Activated CD8-positive, alpha-beta memory T cell treated with anti-CD3 and anti-CD28 coated beads for 1 hour (primary cell): ENCODE data around the gene TEX30.
"Not testable (repeated sequence)": the region's sequence is repeated elsewhere in the genome, so short reads cannot be mapped to it uniquely, and the experiment has no call there.

Experiments
- DNase-seq, 2 donors: peaks; one replicate each; pipeline ENCODE4 v3.0.0-alpha.2; 2020; ENCODE audit warnings: low read depth in 1 of 2; ENCODE audit errors: extremely low read depth in 1 of 2

TEX30 gene

GRCh38 chr13:102773441-102774213 is at the start of gene TEX30:
Gene TEX30 (minus strand): TSS chr13:102773786. CDS start chr13:102770026, 3,760 bp downstream.
- DNase-seq: peak; percentile 61 to 81

DNA sequence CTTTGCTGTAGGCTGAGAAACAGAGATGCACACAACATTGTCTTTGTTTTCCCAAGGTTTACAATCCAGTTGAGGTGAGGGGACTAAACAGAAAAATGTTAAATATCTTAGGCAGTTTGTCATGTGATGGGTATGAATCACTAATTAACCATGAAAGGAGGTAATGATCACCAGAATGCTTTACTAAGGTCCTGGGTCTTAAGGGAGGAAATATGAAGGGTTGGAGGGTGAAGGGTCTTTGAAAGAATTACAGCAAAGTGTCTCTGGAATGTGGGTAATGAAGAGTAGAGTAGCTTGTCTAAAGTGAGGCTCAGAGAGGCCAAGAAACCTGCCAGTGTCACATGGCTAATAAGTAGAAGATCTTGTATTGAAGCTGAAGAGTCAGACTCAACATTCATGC is 44.3 kb upstream of the TEX30 start:
- no peak for DNase-seq

DNA sequence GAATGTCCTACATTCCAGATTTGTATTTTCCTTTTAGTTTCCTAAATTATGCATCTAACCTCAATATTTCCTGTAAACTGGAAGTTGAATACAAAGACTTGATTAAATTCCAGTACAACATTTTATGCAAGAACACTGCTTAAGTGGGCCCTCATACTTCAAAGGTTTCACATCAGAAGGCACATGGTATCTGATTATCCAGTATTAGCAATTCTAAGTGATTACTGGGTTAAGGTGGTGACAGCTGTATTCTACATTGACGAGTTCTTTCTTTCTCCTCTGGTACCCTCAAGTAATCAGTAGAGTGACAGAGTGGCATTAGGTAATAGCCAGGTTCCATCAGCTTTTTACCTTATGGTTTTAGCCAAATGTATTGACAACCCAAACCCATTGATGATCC is 43.7 kb upstream of the TEX30 start:
- DNase-seq: no peak

DNA sequence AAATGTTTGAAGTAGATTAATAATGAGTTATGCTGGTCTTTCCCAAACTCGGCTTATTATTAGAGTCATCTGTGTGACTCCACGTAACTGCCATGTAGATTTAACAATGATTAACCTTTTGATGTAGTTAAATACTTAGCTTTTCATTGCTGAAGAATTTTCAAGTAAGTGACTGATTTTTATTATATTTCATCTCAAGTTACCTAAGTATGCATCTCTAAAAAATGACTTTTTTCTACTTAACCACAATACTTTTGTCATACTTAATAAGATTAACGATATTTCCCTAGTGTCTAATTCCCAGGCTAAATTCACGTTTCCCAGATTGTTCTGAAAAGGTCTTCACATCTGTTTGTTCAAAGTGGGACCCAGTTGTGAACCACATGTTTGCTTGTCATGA is 43.1 kb upstream of the TEX30 start:
- DNase-seq: no peak

- no peak for DNase-seq
Measured at GRCh38 chr13:102815788-102816187, 42.2 kb upstream of the TEX30 start.

DNA sequence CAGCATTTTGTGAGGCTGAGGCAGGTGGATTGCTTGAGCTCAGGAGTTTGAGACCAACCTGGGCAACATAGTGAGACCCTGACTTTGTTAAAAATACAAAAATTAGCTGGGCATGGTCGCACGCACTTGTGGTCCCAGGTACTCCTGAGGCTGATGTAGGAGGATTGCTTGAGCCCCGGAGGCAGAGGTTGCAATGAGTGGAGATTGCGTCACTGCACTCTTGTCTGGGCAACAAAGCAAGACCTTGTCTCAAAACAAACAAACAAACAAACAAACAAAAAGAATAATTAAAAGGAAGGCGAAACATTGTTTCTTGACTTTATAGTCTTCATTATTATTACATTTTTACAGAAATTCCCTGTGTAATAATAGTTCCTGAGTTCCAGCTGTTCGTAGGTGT is 41.2 kb upstream of the TEX30 start:
- DNase-seq: no peak

DNA sequence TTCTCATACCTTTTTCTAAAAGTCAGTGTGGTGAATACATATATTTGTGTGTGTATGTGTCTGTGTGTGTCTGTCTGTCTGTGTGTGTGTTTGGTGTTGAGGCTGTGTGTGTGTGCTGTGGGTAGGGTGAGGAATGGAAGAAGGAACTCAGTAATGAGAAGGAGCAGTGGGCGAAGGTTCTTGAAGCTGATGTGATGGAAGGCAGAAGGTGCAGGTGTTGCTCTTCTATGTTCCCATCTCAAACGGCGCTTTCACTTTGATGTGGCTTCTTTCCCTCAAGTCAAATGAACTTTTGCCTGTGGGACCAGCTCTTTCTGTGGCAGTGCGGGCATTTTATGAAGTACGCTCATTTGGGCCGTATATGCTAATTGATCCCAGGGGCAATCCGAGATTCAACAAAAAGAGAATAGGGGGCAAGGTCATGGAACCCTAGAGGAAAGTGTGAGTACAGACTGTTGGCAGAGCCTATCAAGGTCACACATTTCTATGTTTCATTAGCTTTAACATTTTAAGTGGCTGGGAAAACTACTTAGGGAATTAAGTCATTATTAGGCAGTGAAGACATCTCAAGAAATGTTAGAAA is 40.5 kb upstream of the TEX30 start:
- no peak for DNase-seq

GRCh38 chr13:102812611-102813287 is 39.2 kb upstream of the TEX30 start:
- DNase-seq: no peak

- no peak for DNase-seq
Measured at GRCh38 chr13:102807699-102808098, 34.1 kb upstream of the TEX30 start.

DNA sequence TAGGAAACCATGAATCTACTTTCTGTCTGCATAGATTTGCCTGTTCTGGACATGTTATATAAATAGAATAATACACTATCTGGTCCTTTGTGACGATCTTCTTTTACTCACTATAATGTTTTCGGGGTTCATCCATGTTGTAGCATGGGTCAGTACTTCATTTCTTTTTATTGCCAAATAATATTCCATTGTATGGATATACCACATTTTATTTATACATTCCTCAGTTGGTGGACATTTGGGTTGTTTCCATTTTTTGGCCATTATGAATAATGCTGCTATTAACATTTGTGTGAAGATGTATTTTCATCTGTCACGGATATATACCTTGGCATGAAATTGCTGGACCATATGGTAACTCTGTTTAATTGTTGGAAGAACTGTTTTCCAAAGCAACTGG is 32.1 kb upstream of the TEX30 start:
- no peak for DNase-seq

DNA sequence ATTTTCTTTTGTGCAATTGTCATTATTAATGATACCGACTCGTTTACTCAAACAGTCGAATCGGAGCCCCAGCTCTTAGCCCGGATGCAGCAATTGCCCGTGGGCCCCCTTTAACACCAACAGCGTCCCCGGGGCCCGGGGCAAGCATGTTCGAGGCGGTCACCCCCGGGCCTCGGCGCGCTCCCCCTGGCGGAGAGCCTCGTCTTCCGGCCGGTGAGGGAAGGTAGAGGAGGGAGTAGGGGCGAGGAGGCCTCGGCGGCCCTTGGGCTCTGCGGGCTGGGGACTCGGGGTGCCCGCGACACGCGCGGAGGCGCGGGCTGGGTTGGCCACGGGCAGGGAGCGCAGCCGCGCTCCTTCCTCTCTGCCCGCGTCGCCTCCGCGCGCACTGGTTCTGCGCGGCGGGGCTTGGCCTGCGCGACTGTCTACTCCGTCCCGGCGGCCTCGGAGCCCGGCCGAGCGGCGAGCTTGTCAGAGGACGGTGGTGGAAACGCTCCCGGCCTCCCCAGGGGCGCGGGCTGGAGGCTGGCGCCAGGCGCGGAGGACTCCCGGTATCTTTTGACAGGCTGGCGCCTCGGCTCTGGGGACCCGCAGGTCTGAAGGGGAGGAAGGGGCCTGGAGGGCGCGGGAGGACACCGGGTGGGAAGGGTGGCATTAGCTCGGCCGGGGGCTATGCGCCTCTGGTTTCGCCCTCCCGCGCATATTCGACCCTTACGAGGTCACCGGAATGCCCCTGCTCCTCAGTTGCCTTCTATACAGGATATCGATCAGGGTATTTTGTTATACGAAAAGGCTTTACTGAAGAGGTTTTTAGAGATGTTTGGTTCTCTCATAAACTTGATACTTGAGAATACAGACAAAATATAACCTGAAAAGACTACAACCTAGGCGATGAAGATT is 26.8 kb upstream of the TEX30 start:
- peak; percentile 62 to 79 for DNase-seq

DNA sequence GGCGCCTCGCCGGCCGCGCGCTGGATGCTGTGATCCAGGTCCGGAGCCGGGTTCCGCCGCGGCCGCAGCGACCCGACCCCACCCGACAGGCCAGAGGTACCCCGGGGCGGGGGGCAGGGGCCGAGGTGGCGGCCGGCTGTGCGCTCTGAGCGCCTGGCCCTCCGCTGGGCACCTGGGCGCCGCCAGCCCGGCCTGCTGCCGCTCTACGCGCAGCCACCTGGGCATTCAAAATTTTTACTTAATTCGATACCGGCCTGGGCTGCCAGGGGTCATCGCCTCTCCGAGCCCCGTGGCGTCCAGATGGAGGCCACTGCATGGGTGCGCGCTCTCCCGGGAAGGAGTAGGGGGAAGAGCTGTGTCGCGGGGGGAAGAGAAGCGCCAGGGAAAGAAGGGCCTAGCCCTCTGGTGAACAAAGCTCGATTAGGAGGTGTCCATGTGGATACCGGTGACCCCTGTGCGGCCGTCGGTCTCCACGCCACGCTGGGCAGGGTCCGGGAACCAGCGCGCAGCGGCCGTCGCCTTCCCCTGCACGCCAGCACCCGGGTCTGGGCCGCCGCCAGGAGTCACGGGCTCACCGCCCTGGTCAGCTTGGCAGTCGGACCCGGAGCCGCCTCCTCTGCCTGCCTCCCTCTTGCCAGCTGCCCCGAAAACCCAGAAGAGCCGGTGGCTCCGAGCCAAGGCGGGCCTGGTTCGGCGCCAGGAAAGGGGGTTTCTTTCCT is 26.0 kb upstream of the TEX30 start:
- no peak for DNase-seq

- peak; percentile 34 to 54 for DNase-seq
Measured at GRCh38 chr13:102798581-102799425, 25.2 kb upstream of the TEX30 start, which contains the start of the genes BIVM and POGLUT2. Gene BIVM (plus strand): TSS chr13:102799119. CDS start chr13:102807268, 8,149 bp downstream. Gene POGLUT2 (minus strand): TSS chr13:102798976. CDS start chr13:102798670, 306 bp downstream.

DNA sequence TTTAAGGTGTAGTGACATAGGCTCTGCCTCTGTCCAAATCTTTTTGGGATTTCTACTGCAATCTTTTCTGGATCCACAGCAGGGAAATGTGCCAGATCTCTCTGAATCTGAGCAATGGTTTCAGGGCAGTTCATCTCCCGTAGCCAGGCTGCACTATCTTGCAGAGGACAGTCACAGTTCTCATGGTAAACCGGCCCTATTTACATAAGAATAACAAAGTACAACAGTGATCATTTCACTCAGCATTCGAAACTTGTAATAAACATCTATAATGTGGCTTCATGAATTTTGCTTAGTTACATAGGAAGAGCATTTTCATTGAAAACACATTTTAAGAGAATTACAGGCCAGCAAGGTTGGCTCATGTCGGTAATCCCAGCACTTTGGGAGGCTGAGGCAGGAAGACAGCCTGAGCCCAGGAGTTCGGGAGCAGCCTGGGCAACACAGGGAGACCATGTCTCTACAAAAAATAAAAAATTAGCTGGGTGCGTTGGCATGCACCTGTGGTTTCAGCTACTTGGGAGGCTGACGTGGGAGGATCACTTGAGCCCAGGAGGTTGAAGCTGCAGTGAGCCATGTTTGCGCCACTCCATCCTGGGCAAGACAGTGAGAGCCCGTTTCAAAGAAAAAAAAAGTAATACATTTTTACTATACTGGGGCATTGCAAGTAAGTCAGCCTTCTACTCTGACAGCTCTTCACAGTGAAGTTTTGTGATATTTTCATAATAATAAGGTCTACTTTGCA is 20.2 kb upstream of the TEX30 start:
- DNase-seq: no peak

DNA sequence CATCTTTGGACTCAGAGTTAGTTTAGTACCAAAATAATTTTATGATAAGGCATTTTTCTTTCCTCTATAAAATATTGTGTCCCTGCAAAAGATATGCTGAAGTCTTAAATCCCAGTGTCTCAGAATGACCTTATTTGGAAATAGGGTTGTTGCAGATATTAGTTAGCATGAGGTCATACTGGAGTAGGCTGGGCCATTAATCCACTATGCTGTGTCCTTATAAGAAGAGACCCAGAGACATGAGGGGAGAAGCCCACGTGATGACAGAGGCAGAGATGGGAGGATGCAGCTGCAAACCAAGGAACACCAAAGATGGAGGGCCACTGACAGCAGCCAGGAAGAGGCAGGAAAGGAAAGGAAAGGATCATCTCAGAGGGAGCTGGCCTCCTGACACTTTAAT is 18.8 kb upstream of the TEX30 start:
- no peak for DNase-seq

- no peak for DNase-seq
Measured at GRCh38 chr13:102788683-102789082, 15.1 kb upstream of the TEX30 start.

DNA sequence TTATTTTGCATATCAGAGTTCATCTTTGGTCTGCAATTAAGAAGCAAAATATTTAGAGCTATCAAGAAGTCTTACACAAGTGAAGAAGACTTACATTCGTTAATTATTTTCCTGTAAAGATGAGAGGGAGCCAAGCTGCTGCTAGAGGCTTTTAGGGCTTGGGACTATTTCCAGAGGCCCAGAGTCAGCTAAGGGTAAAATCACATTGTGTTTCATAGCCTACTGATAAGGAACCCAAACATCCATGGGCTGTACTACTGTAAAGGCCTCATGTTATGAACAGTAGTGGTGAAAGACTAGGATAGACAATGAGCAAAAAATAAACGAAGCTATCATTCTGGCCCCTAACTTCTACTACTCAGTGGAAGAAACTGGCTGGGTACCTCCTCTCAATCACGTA is 10.9 kb upstream of the TEX30 start:
- DNase-seq: no peak

DNA sequence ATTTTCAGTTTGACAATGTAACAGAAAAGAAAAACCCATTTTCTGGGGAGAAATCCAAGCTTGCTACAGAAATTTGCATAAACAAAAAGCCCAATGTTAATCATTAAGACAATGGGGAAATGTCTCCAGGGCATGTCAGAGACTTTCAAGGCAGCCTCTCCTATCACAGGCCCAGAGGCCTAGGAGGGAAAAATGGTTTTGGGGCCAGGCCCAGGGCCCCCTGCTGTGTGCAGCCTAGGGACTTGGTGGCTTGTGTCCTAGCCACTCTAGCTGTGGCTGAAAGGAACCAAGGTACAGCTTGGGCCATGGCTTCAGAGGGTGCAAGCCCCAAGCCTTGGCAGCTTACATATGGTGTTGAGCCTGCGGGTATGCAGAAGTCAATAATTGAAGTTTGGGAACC is 8.0 kb upstream of the TEX30 start:
- no peak for DNase-seq

DNA sequence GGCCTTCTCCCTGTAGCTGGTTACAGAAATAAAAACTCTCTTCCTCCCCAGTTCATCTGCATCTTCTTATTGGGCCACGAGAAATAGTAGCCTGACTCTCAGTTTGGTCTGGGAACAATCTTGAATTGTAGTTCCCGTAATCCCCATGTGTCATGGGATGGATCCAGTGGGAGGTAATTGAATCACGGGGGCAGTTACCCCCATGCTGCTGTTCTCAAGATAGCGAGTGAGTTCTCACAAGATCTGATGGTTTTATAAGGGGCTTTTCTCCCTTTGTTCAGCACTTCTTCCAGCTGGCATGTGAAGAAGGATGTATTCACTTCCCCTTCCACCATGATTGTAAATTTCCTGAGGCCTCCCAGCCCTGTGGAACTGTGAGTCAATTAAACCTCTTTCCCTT is 7.1 kb upstream of the TEX30 start:
- not testable (repeated sequence) for DNase-seq
